ENCODE results near the gene TMEM208.

The TMEM208 gene

DNA sequence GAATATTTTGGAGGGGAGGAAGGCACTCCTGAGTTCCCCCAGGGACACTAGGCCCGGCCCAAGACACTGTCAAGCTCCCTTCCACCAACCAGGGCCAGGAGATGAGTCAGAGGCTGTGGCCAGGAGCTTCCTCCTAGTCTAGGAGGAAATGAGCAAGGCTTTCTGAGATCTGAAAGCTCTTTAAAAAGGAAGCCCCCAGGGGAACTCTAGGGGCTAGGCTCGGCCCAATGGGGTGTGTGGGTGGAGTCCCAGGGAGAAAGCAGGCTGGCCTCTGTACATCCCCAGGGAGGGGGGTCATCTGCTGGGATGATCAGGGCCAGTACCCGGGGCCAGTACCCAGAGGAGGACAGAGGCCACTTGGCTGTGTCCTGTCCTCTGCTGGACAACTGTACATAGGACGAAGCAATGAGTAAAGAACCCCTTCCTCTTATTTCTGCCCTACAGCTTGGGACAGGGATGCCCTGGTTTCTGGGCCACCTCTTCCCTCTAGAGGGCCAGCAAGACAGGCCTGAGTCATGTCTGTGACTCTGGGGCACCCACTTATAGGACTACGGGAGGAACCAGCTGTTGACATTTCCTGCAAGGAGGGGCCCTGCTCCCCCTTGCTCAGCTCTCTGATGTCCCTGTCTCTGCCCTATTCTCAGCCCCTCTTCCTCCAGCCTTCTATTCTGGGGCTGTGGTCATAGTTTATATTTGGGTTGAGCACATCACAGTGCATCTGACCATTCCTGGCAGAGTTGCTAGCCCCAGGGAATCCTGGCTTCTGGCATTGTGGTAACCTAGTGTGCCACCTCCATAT lies 17.7 kb downstream of the TMEM208 start:
- Mint-ChIP-seq H3K4me1 (peaks cover 62% of the 10 kb centered on the region), H3K9me3 (no peaks in the 10 kb centered on the region), H3K27ac (peak overlapping the region; percentile 91), H3K27me3 (peaks cover under 1% of the 10 kb centered on the region), H3K4me3 (peak overlapping the region; percentile 89), H3K36me3 (ENCODE audit: low read depth) (peaks cover 4% of the 10 kb centered on the region)
- peak; percentile 81 for DNase-seq
- ATAC-seq: peak; percentile 74

- H3K27me3 Mint-ChIP-seq: peaks cover 5% of the 10 kb centered on the region
- peaks cover 3% of the 10 kb centered on the region for H3K36me3 Mint-ChIP-seq (ENCODE audit: low read depth)
- peak overlapping the region; percentile 91 for H3K27ac Mint-ChIP-seq
- H3K4me1 Mint-ChIP-seq: peaks cover 67% of the 10 kb centered on the region
- peak overlapping the region; percentile 89 for H3K4me3 Mint-ChIP-seq
- ATAC-seq (no peak), DNase-seq (no peak)
- no peaks in the 10 kb centered on the region for H3K9me3 Mint-ChIP-seq
Observed at GRCh38 chr16:67245186-67245585, 18.3 kb downstream of the TMEM208 start.

DNA sequence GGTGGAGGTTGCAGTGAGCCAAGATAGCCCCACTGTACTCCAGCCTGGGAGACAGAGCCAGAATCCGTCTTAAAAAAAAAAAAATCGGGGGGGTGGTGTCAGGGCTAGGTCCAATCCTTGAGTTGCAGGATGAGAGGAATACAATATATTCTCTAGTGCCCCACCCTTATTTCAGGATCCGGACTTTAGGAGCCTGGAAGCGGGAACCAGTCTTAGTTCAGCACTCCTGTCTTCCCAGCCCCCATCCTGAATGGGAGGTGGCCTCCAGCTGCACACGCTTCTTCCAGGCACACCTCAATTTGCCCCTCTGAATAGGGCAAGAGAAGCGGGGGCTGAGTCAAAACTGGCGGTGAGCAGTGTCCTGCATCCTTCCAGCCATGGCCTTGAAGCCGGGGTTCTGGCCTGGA lies 18.7 kb downstream of the TMEM208 start:
- ATAC-seq: no peak
- no peaks in the 10 kb centered on the region for H3K9me3 Mint-ChIP-seq
- peaks cover 5% of the 10 kb centered on the region for H3K27me3 Mint-ChIP-seq
- peaks cover 67% of the 10 kb centered on the region for H3K4me1 Mint-ChIP-seq
- peaks cover 3% of the 10 kb centered on the region for H3K36me3 Mint-ChIP-seq (ENCODE audit: low read depth)
- H3K4me3 Mint-ChIP-seq: peak overlapping the region; percentile 89
- no peak overlapping the region for H3K27ac Mint-ChIP-seq
- DNase-seq: no peak

- peaks cover 5% of the 10 kb centered on the region for H3K27me3 Mint-ChIP-seq
- H3K36me3 Mint-ChIP-seq (ENCODE audit: low read depth): peaks cover 3% of the 10 kb centered on the region
- peak; percentile 75 for DNase-seq
- H3K9me3 Mint-ChIP-seq: no peaks in the 10 kb centered on the region
- H3K27ac Mint-ChIP-seq: peak overlapping the region; percentile 83
- peaks cover 64% of the 10 kb centered on the region for H3K4me1 Mint-ChIP-seq
- H3K4me3 Mint-ChIP-seq: peak overlapping the region; percentile 89
- peak; percentile 14 for ATAC-seq
Observed at GRCh38 chr16:67246081-67246755, 19.3 kb downstream of the TMEM208 start.

DNA sequence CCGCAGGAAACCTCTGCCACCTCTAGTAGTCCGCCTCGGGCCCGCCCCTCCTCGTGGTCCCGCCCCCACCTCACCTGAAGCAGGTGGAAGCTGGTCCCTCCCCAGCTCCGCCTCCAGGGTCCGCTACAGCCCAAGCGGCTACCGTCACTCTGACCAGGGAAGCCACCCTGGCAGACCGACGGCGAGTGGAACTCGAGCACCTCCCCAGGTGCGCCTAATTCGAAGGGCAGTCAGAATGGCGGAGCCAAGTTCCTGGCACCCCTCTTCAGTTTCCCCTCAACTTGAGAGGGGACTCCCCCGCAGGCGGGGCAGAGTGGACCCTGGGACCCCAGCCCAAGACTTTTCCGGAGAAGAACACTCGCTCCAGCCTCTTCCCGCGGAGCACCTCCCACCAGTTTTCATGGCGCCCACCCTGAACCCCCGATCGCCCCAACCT lies 19.8 kb downstream of the TMEM208 start:
- Mint-ChIP-seq H3K9me3 (no peaks in the 10 kb centered on the region), H3K27ac (peak overlapping the region; percentile 83), H3K36me3 (ENCODE audit: low read depth) (peaks cover 3% of the 10 kb centered on the region), H3K4me3 (peak overlapping the region; percentile 89), H3K27me3 (peaks cover 5% of the 10 kb centered on the region), H3K4me1 (peaks cover 58% of the 10 kb centered on the region)
- DNase-seq: no peak
- ATAC-seq: peak; percentile 0

DNA sequence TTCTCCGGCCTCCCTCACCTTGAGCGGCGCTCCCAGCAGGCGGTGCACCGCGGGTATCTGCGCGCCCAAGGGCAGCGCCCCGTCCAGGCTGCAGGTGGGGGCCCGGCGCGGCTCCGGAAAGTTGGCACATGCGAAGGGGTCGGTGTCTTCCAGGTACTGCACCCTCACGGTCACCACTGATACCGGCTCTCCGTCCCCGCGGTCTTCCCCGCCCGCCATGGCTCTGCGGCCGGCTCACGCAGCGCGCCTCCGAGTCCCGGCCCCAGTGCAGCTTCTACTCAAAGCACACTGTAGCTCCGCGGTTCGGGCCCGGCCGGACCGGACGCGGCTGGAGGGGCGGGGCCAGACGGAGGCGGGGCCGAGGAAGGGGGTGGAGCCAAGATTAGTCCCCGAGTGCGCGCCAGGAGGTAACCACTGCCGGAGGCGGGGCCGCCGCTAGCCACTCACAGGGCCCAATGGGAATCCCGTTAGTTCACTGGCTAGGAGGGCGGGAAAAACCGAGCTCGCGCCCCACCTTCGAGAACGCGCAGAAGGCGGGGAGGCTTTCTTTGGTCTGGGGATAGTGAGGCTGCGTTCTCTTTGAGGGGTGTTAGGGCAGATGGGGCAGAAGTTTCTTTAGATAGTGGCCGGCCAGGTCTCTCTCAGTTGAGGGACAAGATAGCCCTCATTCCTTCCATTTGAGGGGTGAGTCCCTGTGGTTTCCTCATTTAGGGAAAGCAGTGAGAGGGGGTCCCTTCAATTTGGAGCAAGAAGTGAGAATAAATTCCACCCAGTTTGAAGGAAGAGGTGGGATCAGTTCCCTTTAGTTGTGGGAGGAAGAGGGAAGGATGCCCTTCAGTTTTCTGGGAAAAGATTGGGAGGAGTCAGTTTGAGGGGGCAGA lies 20.5 kb downstream of the TMEM208 start, which contains the start of gene FHOD1:
TSS of gene FHOD1 (minus strand) at position 290 of the 881 bp plus-strand sequence. CDS start at position 219, 71 bp downstream.
- peaks cover 2% of the 10 kb centered on the region for H3K36me3 Mint-ChIP-seq (ENCODE audit: low read depth)
- DNase-seq (peak; percentile 100), ATAC-seq (peak; percentile 58)
- peak within 1 kb of the TSS; percentile 89 for H3K4me3 Mint-ChIP-seq
- H3K27me3 Mint-ChIP-seq: peaks cover 5% of the 10 kb centered on the region
- no peaks in the 10 kb centered on the region for H3K9me3 Mint-ChIP-seq
- peaks cover 53% of the 10 kb centered on the region for H3K4me1 Mint-ChIP-seq
- peak within 1 kb of the TSS; percentile 83 for H3K27ac Mint-ChIP-seq

DNA sequence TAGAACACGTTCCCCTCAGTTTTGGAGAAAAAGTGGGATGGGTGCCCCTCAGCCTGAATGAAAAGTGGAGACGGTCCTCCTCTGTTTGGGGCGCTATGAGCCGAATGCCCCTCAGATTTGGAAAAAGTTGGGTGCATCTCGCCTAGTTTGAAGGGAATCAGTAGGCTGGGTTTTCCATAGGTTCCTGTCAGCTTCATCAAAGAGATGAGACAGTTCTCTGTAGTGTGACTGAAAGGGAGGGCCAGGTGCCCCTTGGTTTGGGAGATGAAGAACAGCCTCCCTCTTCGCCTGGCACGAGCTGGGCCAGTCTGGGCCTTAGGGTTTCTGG lies 21.1 kb downstream of the TMEM208 start:
- no peaks in the 10 kb centered on the region for H3K36me3 Mint-ChIP-seq (ENCODE audit: low read depth)
- peak overlapping the region; percentile 89 for H3K4me3 Mint-ChIP-seq
- peaks cover 5% of the 10 kb centered on the region for H3K27me3 Mint-ChIP-seq
- no peak for ATAC-seq
- H3K9me3 Mint-ChIP-seq: no peaks in the 10 kb centered on the region
- H3K27ac Mint-ChIP-seq: peak overlapping the region; percentile 83
- no peak for DNase-seq
- H3K4me1 Mint-ChIP-seq: peaks cover 50% of the 10 kb centered on the region

GRCh38 chr16:67248401-67249177 lies 21.7 kb downstream of the TMEM208 start, which contains the start of gene SLC9A5:
SLC9A5 (plus strand) TSS chr16:67248979; CDS start chr16:67249015, 36 bp downstream.
- peak; percentile 52 for DNase-seq
- ATAC-seq: no peak
- H3K27me3 Mint-ChIP-seq: peaks cover 5% of the 10 kb centered on the region
- peak within 1 kb of the TSS; percentile 89 for H3K4me3 Mint-ChIP-seq
- H3K4me1 Mint-ChIP-seq: peaks cover 44% of the 10 kb centered on the region
- H3K27ac Mint-ChIP-seq: peak within 1 kb of the TSS; percentile 83
- H3K36me3 Mint-ChIP-seq (ENCODE audit: low read depth): no peaks in the 10 kb centered on the region
- no peaks in the 10 kb centered on the region for H3K9me3 Mint-ChIP-seq

DNA sequence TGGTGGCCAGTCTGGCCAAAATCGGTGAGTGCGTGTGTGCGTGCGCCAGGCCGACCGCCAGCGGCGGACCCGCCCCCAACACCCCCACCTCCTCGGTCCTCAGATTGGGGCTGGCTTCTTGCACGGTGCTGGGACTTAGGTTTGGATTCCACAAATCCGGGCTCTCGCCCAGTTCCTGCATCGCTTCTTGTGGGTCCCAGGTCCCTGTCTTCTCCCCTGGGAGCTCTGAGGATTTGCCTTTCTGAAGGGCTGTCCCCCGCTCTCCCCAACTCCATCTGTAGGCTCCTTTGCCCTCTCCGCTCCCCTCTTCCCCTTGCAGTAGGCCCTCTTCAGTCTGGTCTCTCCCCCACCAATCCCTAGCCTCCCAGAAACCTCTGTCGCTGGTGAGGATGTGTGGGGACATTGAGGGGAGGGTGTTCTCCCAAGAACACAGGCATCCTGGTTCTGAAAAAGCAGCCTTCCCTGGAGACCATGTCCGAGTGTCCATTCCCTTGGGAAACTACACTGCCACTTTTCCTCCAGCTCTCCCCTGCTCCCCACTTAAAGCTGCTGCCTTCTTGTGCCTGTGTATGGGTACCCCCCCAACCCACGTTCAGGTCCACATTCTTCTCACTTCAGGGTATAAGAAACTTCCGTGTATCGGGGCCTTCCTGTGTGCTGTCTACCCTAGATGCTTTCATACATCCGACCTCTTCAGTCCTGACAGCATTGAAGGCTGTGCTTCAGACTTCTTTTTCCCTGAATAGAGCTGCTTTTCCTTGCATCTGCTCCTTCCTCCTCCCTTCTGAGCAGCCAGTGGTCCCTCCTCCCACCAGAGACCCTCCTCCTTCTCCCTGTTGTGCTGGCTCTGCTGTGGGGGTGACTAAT lies 22.5 kb downstream of the TMEM208 start:
- H3K4me1 Mint-ChIP-seq: peaks cover 36% of the 10 kb centered on the region
- H3K4me3 Mint-ChIP-seq: peak overlapping the region; percentile 89
- no peaks in the 10 kb centered on the region for H3K36me3 Mint-ChIP-seq (ENCODE audit: low read depth)
- peaks cover 5% of the 10 kb centered on the region for H3K27me3 Mint-ChIP-seq
- H3K27ac Mint-ChIP-seq: peak overlapping the region; percentile 79
- DNase-seq: no peak
- H3K9me3 Mint-ChIP-seq: no peaks in the 10 kb centered on the region
- no peak for ATAC-seq

DNA sequence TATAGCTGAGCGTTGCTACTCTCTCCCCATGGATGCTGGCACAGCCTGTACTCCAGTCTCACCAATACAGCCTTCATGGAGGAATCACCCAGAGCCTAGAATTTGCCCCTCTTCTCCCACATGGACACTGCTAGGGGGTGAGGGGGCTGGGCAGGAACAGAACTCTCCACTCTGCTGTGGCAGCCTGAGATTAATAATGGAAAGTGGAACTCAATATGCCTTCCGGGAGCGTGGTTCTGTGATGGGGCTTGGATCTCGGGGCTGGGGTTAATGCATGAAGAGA lies 23.1 kb downstream of the TMEM208 start:
- H3K9me3 Mint-ChIP-seq: no peaks in the 10 kb centered on the region
- H3K4me1 Mint-ChIP-seq: peaks cover 30% of the 10 kb centered on the region
- H3K27me3 Mint-ChIP-seq: peaks cover 5% of the 10 kb centered on the region
- no peaks in the 10 kb centered on the region for H3K36me3 Mint-ChIP-seq (ENCODE audit: low read depth)
- ATAC-seq: no peak
- peak overlapping the region; percentile 79 for H3K27ac Mint-ChIP-seq
- DNase-seq: no peak
- H3K4me3 Mint-ChIP-seq: peak overlapping the region; percentile 89

DNA sequence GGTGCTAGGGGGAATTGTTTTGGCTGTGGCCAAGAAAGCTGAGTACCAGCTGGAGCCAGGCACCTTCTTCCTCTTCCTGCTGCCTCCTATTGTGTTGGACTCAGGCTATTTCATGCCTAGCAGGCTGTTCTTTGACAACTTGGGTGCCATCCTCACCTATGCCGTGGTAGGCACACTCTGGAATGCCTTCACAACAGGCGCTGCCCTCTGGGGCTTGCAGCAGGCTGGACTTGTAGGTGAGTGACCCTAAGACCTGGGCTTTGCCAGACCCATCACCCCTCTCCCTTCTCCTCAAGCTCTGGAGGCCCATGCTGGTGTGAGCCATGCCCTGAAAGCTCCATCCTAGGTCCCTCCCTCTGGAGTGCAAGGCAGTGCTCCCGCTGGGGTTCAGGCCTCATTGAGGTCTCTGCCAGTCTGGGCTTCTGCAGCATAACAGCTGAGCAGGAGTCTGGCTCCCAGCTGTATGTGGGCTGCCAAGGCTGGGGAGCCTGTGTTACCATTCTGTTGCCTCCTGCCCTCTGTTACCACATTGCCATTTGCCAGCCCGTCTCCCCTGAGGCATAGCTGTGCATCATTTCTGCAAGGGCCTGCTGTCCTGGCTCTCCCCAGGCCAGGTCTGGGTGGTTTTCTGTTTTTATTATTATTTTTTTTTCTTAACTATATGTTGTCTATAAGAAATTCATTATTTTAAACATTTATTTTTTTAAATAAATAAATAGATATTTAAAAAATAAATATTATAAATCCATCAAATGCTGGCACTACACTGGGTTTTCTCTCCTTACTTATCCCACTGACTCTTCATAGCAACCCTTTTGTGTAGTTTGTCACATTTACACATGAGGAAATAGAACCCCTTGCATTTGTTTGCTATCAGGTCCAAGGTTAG lies 25.9 kb downstream of the TMEM208 start:
- Mint-ChIP-seq H3K27ac (no peak overlapping the region), H3K4me3 (no peak overlapping the region), H3K4me1 (peaks cover 17% of the 10 kb centered on the region), H3K36me3 (ENCODE audit: low read depth) (peaks cover 5% of the 10 kb centered on the region), H3K9me3 (no peaks in the 10 kb centered on the region), H3K27me3 (peaks cover 8% of the 10 kb centered on the region)
- no peak for DNase-seq
- no peak for ATAC-seq

DNA sequence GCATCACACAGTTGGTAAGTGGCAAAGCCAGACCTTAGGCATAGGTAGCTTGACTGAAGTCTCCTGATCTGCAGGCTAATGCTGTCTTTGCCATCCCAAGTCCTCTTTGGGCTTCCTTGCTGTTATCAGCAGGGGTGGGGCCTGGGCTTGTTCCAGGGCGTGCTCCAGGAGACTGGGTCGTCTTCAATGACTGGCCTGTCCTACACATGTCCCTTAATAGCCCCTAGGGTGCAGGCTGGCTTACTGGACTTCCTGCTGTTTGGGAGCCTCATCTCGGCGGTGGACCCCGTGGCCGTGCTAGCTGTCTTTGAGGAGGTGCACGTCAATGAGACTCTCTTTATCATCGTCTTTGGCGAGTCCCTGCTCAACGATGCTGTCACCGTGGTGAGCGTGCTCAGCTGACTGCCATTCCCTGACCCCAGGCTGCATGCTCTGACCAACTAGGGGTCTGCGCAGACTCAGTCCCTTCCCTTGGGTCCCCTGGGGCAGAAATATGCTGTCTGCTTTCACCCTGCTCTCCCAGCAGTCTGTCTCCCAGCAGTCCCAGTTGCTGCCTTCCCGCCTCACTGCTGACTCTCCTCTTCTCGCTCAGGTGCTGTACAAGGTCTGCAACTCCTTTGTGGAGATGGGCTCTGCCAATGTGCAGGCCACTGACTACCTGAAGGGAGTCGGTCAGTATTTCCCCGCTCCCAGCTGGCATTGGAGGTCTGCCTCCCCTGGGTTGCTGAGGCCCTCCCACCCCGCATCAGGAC lies 28.0 kb downstream of the TMEM208 start:
- Mint-ChIP-seq H3K9me3 (no peaks in the 10 kb centered on the region), H3K4me1 (peaks cover 2% of the 10 kb centered on the region), H3K36me3 (ENCODE audit: low read depth) (peaks cover 5% of the 10 kb centered on the region), H3K27me3 (peaks cover 4% of the 10 kb centered on the region), H3K27ac (no peak overlapping the region), H3K4me3 (no peak overlapping the region)
- DNase-seq (no peak), ATAC-seq (no peak)
